HUES64 (cell line): ENCODE results near the gene TRIM43B. TPM values are rescaled to one million over a fixed set of nuclear protein-coding genes. Genes with fewer than 3 reads are reported as not detected.
"Not testable (repeated sequence)": the region's sequence is repeated elsewhere in the genome, so short reads cannot be mapped to it uniquely, and the experiment has no call there.

Experiments used
- H3K27ac ChIP-seq: 2 replicates; pipeline ENCODE4 v1.7.0; 2013; ENCODE audit warnings: low read depth, low read length, inconsistent platforms
- H3K27me3 ChIP-seq: 2 replicates; pipeline ENCODE4 v1.6.1; 2013; ENCODE audit warnings: mild to moderate bottlenecking, low read length; ENCODE audit not compliant: insufficient read depth
- H3K36me3 ChIP-seq: 2 replicates; pipeline ENCODE4 v1.6.1; 2013; ENCODE audit warnings: mild to moderate bottlenecking, low read length; ENCODE audit not compliant: insufficient read depth
- H3K4me1 ChIP-seq: 2 replicates; pipeline ENCODE4 v1.6.1; 2013; ENCODE audit warnings: mild to moderate bottlenecking, low read length, moderate library complexity; ENCODE audit not compliant: insufficient read depth
- H3K4me3 ChIP-seq: 2 replicates; pipeline ENCODE4 v1.5.1; 2013; ENCODE audit warnings: mild to moderate bottlenecking, low read length, moderate library complexity
- H3K9ac ChIP-seq: 2 replicates; pipeline ENCODE4 v1.6.1; 2013; ENCODE audit warnings: mild to moderate bottlenecking, low read depth, low read length
- H3K9me3 ChIP-seq: 2 replicates; pipeline ENCODE4 v1.6.1; 2013; ENCODE audit warnings: low read depth, low read length; ENCODE audit not compliant: insufficient read depth
- WGBS: fragments of 150-250, 120-280 bp; methylation state at CpG from one replicate; pipeline ENCODE4 v1.1.7; 2013; ENCODE audit warnings: missing lambda C conversion rate; 5-methylcytosine and 5-hydroxymethylcytosine counted together
- polyA plus RNA-seq, 2 experiments: library from polyadenylated mRNA; stranded (reverse); fragments of 50-300 nt; gene quantifications; one replicate each; pipeline ENCODE4 v1.2.3, GENCODE V29; 2013

TRIM43B gene
- polyA plus RNA-seq (2013, experiment 1 of 2) = not detected
- polyA plus RNA-seq (2013, experiment 2 of 2) = not detected

DNA sequence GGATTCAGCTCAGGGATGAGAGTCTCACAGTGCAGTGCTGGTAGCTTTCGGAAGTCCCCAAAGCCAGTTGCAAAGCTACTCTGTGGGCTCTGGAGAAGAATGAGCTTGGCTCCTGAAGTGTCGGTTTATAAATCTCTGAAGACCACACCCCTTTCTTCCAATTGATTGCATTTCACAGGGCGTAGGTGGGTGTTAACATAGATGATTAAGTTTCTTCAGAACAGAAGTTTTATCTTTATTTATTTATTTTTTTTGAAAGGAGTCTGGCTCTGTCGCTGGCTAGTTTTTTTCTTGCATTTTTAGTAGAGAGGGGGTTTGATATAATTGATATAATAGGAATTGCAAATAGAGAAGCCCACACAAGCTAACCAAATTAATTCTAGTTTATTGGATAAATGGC lies at the start of gene TRIM43B:
TSS of gene TRIM43B (minus strand) at position 101 of the 400 bp plus-strand sequence. CDS start 2,040 bp downstream, outside the sequence.
- H3K27ac ChIP-seq, H3K9ac ChIP-seq, H3K4me3 ChIP-seq, H3K9me3 ChIP-seq, H3K27me3 ChIP-seq, H3K36me3 ChIP-seq, H3K4me1 ChIP-seq: not testable (repeated sequence)
- no CpG with 5 or more reads among the region's 4 CpGs for WGBS

DNA sequence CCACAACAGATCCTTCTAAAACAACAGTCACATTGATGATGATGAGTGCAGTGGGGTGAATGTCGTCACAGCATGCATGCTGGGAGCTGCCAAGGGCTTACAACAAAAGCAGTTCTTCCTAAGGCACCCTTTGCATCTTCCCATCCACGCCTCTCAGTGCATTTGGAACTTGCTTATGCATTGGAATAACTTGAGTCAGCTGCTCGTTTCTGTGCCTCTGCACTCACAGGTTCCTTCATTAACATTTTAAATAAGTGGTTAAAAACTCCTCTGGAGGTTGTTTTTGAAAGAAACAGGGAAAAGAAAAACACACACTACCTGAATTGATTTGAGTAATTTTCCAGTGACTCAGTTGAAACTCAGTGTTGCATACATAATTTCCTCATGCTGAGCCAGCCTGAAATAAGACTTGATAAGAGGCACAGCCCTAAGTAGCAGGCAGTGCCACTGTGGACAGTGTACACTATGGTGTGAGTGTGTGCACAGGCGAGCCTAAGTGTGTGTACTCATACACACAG lies 46.8 kb upstream of the TRIM43B start:
- Histone ChIP-seq H3K27me3 (peaks cover 11% of the 10 kb centered on the region; the same call in 1 of the 2 replicates), H3K27ac (no peak overlapping the region), H3K36me3 (no peaks in the 10 kb centered on the region), H3K4me3 (no peak overlapping the region), H3K9ac (no peak overlapping the region), H3K9me3 (no peaks in the 10 kb centered on the region), H3K4me1 (peaks cover 10% of the 10 kb centered on the region; the same call in 1 of the 2 replicates)
- 60% methylated on average over 4 of the region's 4 CpGs for WGBS

DNA sequence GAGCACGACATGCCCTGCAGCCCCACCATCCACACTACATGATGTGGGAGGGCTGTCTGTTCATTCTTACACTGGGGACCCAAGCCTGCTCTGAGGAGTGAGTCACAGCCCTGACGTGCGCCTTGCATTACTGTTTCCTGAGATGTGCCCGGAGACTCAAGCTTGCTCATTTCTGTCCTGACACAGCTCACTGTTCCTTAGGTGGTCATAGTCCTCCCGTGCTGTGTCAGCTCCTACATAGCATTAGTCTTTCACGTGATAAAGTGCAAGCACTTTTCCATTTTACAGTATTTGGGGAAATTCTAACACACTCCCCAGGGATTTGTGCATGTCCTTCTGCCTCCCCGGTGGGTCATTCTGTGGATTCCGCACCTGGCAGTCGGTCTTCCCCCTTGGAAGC lies 46.2 kb upstream of the TRIM43B start:
- Histone ChIP-seq H3K27ac (no peak overlapping the region), H3K4me1 (peaks cover 10% of the 10 kb centered on the region; the same call in 1 of the 2 replicates), H3K4me3 (no peak overlapping the region), H3K27me3 (0 out of 2 replicates have a peak, but pooled peaks cover 6% of the 10 kb centered on the region), H3K36me3 (no peaks in the 10 kb centered on the region), H3K9ac (no peak overlapping the region), H3K9me3 (no peaks in the 10 kb centered on the region)
- 77% methylated on average over 9 of the region's 9 CpGs for WGBS

DNA sequence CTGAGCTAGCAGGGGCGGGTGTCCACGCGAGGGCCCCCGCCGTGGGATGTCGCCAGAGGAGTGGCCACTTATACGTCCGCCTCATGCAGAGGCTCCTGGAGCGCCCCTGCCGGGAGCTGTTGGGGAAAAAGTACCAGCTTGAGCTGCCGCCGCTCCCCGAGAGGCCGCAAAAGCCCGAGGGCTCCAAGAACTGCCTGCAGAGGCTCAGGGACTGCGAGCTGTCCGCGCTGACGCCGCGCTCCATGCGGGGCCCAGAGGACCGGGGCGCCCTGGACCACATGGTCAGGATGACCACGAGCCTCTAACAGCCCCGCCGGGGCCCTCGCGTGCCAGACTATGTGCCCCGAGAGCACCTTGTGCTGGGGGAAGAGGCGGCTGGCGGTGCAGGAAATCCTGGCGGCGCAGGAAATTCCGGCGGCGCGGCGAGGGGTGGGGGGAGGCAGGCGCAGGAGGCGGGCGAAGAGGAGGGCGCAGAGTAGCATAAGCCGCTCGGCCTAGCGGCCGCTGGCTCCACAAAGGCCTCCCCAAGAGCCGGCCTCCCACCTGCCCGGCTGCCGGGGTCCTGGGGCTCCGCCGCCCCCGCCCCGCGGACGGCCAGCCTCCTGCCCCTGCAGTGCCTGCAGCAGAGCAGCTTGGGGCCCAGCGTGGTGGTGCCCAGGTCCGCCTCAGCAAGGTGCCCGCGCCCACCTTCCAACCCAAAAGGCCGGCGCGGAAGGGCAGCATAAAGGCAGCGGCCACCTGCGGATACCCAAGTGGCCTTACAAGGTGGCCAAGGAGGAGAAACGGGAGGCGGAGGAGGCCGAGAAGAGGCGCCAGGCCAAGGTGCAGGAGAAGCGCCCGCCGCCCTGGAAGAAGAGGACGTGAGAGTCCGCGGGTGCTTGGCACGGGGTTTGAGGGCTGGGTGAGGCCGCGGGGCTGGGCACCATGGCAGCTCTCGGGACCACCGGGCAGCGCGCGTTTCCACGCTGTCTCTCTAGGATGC lies 42.1 kb upstream of the TRIM43B start:
- Histone ChIP-seq H3K9me3 (no peaks in the 10 kb centered on the region), H3K36me3 (no peaks in the 10 kb centered on the region), H3K4me1 (peaks cover 10% of the 10 kb centered on the region; the same call in 1 of the 2 replicates), H3K9ac (no peak overlapping the region), H3K27me3 (no peaks in the 10 kb centered on the region), H3K27ac (no peak overlapping the region), H3K4me3 (no peak overlapping the region)
- 95% methylated on average over 84 of the region's 84 CpGs for WGBS

DNA sequence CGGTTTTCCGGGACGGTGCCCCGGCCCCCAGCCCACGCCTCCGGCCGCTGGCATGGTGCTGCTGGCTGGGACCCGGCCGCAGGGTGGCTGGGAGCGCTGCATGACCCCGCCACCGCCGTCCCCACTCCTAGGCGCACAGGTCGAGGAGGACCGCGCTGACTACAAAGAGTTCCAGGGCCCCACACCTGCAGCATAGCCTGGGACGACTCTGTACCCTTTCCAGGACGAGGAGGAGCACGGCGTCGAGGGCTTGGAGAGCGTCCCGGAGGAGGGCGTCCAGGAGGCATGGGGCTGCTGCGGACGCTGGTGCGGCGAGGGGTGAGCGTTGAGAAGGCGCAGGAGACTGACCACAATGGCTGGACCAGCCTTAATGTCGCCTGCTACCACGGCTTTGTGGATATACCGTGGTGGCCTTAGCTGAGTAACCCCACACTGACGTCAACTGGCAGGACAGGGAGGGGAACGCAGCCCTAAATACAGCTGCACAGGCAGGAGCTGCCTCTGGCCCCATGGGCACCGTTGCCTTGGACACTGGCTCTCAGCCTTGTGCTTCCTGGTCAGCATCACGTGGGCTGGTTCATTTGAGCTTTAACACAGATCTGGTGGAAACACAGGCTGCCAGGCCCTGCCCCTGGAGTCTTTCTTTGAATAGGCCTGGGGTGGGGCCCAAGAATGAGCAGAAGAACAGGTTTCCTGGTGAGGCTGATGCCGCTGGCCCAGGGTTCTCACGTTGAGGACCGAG lies 40.9 kb upstream of the TRIM43B start:
- H3K27ac ChIP-seq = no peak overlapping the region
- H3K4me3 ChIP-seq = no peak overlapping the region
- 92% methylated on average over 41 of the region's 41 CpGs for WGBS

DNA sequence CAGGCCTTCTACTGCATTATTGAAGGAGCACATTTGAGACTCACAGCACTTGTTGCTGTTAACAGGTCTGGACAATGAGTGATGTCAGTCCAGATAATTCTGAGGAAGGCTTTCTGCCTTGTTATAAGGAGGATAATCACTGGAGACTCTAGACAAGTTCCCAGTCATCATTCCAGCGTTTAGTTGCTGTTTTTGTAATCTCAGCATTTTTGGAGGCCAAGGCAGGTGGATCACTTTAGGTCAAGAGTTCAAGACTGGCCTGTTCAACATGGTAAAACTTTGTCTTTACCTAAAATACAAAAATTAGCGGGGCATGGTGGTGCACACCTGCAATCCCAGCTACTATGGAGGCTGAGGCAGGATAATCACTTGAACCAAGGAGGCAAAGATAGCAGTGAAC lies 39.6 kb upstream of the TRIM43B start:
- Histone ChIP-seq H3K36me3 (no peaks in the 10 kb centered on the region), H3K27me3 (no peaks in the 10 kb centered on the region), H3K9ac (no peak overlapping the region), H3K9me3 (no peaks in the 10 kb centered on the region), H3K4me3 (no peak overlapping the region), H3K4me1 (no peaks in the 10 kb centered on the region), H3K27ac (no peak overlapping the region)
- WGBS = 51% methylated on average over 2 of the region's 2 CpGs

More for the DNA sequence above, 40.9 kb upstream of the TRIM43B start:
- H3K9me3 ChIP-seq = no peaks in the 10 kb centered on the region
- H3K27me3 ChIP-seq = no peaks in the 10 kb centered on the region
- no peaks in the 10 kb centered on the region for H3K36me3 ChIP-seq
- no peaks in the 10 kb centered on the region for H3K4me1 ChIP-seq
- H3K9ac ChIP-seq = no peak overlapping the region

DNA sequence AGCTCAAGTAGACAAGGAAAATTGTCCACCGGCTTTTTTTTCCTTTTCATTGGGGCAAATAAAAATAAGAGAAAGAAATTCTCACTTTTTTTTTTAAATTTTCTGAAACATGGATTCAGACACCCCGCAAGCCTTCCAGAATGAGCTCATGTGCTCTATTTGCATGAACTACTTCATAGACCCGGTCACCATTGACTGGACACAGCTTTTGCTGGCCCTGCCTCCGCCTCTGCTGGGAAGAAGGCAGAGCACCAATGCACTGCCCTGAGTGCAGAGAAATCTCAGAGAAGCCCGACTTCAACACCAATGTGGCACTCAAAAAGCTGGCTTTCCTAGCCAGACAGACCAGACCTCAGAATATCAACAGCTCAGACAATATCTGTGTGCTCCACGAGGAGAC lies 30.2 kb upstream of the TRIM43B start:
- Histone ChIP-seq H3K4me3 (no peak overlapping the region), H3K9ac (no peak overlapping the region), H3K36me3 (no peaks in the 10 kb centered on the region), H3K4me1 (no peaks in the 10 kb centered on the region), H3K27ac (no peak overlapping the region), H3K9me3 (no peaks in the 10 kb centered on the region), H3K27me3 (no peaks in the 10 kb centered on the region)
- WGBS = 78% methylated on average over 5 of the region's 6 CpGs

DNA sequence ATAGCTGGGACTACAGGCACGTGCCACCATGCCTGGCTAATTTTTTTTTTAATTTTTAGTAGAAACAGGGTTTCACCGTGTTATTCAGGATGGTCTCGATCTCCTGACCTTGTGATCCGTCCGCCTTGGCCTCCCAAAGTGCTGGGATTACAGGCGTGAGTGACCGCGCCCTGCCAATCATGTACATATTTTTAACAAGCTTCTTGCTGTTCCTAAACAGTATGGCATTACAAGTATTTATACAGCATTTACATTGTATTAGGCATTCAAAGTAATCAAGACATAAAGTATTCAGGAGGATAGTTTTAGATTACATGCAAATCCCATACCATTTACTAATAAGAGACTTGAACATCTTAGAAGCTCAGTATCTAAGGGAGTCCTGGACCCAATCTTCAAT lies 29.7 kb upstream of the TRIM43B start:
- not testable (repeated sequence) for H3K4me3 ChIP-seq, H3K27ac ChIP-seq, H3K36me3 ChIP-seq, H3K4me1 ChIP-seq, H3K27me3 ChIP-seq, H3K9ac ChIP-seq, H3K9me3 ChIP-seq
- 84% methylated on average over 8 of the region's 8 CpGs for WGBS

DNA sequence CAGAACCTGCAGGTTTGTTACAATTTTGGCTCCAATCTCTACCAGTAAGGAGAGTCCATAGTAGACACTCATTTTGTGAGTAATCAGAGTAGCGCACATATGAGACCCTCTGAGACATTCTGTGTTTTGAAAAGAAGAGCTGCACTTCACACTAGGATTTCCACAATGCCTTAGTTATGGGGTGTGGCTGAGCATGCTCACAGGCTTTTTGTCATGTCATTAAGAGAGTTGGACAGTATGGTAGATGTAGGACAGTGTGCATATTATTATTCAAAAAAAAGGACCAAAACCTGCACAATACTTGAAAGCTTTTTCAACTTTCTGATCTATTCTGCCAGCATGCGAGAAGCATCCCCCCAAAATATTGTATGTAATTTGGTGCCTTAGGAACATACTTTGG lies 24.9 kb upstream of the TRIM43B start:
- Histone ChIP-seq H3K9ac (no peak overlapping the region), H3K27ac (no peak overlapping the region), H3K36me3 (no peaks in the 10 kb centered on the region), H3K4me1 (no peaks in the 10 kb centered on the region), H3K4me3 (no peak overlapping the region), H3K27me3 (no peaks in the 10 kb centered on the region), H3K9me3 (no peaks in the 10 kb centered on the region)
- WGBS = 83% methylated on average over 2 of the region's 2 CpGs

DNA sequence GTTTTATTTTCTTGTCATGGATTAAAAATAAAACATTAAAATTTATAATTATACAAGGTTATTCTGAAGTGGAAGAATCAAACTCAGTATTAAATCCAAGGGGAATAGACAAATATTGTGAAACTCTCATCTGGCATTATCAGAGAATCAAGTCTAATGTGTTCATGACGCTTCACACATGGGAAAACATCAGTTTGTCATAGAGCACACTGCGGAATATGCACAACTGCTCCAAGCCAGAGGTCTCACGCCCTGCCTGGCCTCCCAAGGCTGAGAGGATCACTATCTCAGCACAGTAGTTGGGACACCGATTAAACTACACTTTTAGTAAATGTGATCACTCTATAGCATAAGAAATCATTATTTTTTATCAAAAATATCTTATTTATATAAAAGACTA lies 20.7 kb upstream of the TRIM43B start:
- no peaks in the 10 kb centered on the region for H3K9me3 ChIP-seq
- no peaks in the 10 kb centered on the region for H3K36me3 ChIP-seq
- H3K27me3 ChIP-seq = no peaks in the 10 kb centered on the region
- H3K9ac ChIP-seq = no peak overlapping the region
- WGBS = 72% methylated on average over 4 of the region's 4 CpGs
- no peaks in the 10 kb centered on the region for H3K4me1 ChIP-seq
- no peak overlapping the region for H3K27ac ChIP-seq
- no peak overlapping the region for H3K4me3 ChIP-seq

DNA sequence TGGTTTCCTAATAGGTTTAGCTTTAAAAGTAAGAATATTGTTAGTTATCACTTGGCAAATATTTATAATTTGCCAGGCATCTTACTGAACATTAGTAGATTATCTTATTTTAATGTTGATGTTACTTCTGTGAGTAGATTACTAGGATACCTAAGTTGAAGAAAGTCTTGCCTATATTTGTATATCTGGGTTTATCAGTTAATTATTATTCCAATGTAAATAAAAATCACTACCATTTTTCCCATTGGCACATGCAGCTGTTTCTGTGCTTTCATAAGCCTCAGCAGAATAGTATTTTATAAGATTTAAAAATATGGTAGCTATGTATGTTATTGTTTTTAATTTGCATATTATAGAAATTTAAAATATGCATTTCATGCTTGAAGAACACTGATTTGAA lies 16.3 kb upstream of the TRIM43B start:
- Histone ChIP-seq H3K9me3 (no peaks in the 10 kb centered on the region), H3K4me3 (no peak overlapping the region), H3K27me3 (no peaks in the 10 kb centered on the region), H3K27ac (no peak overlapping the region), H3K9ac (no peak overlapping the region), H3K36me3 (no peaks in the 10 kb centered on the region), H3K4me1 (no peaks in the 10 kb centered on the region)
